Tibial nerve (tissue), 4 donors: ENCODE measurements around the gene TTC6. TPM values are rescaled to one million over a fixed set of nuclear protein-coding genes. Genes with fewer than 3 reads are reported as not detected.

Source experiments
- DNase-seq, 2 donors: peaks; one replicate each; pipeline ENCODE4 v3.0.0-alpha.2; 2019; ENCODE audit warnings: low spot score in 2 of 2
- H3K27ac ChIP-seq, 4 donors: fragments of 200-600 bp; sonication (generic) in 3 of 4; one replicate each; pipeline ENCODE4 v1.5.1; 2017 to 2019; ENCODE audit warnings: mild to moderate bottlenecking in 1 of 4
- H3K27me3 ChIP-seq, 2 donors: fragments of 200-600 bp; sonication (generic) in 1 of 2; one replicate each; pipeline versions ENCODE4 v1.5.1 to v1.6.0; 2017 to 2019
- H3K36me3 ChIP-seq, 3 donors: fragments of 200-600 bp; sonication (generic); one replicate each; pipeline ENCODE4 v1.5.1; 2018 to 2019
- H3K4me1 ChIP-seq, 4 donors: fragments of 200-600 bp; sonication (generic) in 3 of 4; one replicate each; pipeline ENCODE4 v1.5.1; 2017 to 2019
- H3K4me3 ChIP-seq, 4 donors: fragments of 200-600 bp; sonication (generic) in 3 of 4; one replicate each; pipeline ENCODE4 v1.5.1; 2017 to 2019; ENCODE audit warnings: mild to moderate bottlenecking in 1 of 4, moderate library complexity in 1 of 4
- H3K9me3 ChIP-seq, 4 donors: fragments of 200-600 bp; sonication (generic) in 3 of 4; one replicate each; pipeline ENCODE4 v1.5.1; 2017 to 2019
- CTCF ChIP-seq, 5 experiments: fragments of 200-600 bp in 3 of 5; fragments of 450-650 bp in 2 of 5; sonication (generic) in 3 of 5; IDR thresholded peaks; one replicate each; pipeline ENCODE4 v1.5.1; 2016 to 2019; ENCODE audit warnings: antibody characterized with exemption in 5 of 5, mild to moderate bottlenecking in 3 of 5, moderate library complexity in 2 of 5
- EP300 ChIP-seq, 2 donors: sonication (generic); formaldehyde crosslinking; IDR thresholded peaks; one replicate each; pipeline ENCODE4 v1.6.1; 2017; ENCODE audit warnings: antibody characterized with exemption in 2 of 2, mild to moderate bottlenecking in 1 of 2
- POLR2A ChIP-seq, 2 donors: fragments of 450-650 bp; IDR thresholded peaks; one replicate each; pipeline ENCODE4 v1.6.1; 2017; ENCODE audit warnings: antibody characterized with exemption in 2 of 2, mild to moderate bottlenecking in 2 of 2, moderate library complexity in 2 of 2
- WGBS, 2 donors: methylation state at CpG; one replicate each; pipeline ENCODE4 v1.1.5; 2018; 5-methylcytosine and 5-hydroxymethylcytosine counted together
- total RNA-seq, 4 donors: library from RNA; depleted of rRNA; stranded (reverse); fragments of >200 nt; gene quantifications; one replicate each; pipeline ENCODE4 v1.1.0, GENCODE V29; 2016

TTC6 gene
- total RNA-seq, 4 donors from 2014 or later, result not detected

- H3K27ac ChIP-seq, result no peak overlapping the region
These were observed 2.7 kb downstream of the TTC6 start for GRCh38 chr14:37597914-37598746.

GRCh38 chr14:37598747-37599506, 3.5 kb downstream of the TTC6 start:
- H3K4me1 ChIP-seq, result peaks cover 0 to 56% (median 23%) of the 10 kb centered on the region in 4 donors
- WGBS, 2 donors, result 16 to 17% methylated on average over 34 to 36 of the region's 36 CpGs

More at GRCh38 chr14:37597914-37598746, 2.7 kb downstream of the TTC6 start:
- peaks cover 5 to 95% of the 10 kb centered on the region in 2 donors for H3K27me3 ChIP-seq
- H3K4me1 ChIP-seq, result peaks cover 0 to 57% (median 23%) of the 10 kb centered on the region in 4 donors
- DNase-seq, result no peak
- peak overlapping the region in 1 of 4 donors; percentile 34 for H3K4me3 ChIP-seq
- H3K36me3 ChIP-seq, result no peaks in the 10 kb centered on the region
- WGBS, 2 donors, result 1 to 8% methylated on average over 27 to 45 of the region's 50 CpGs
- no peaks in the 10 kb centered on the region for H3K9me3 ChIP-seq
- TF ChIP-seq POLR2A (IDR thresholded peaks at IDR 0.05) (no peak), CTCF (IDR thresholded peaks at IDR 0.05) (no peak), EP300 (IDR thresholded peaks at IDR 0.05) (no peak)

GRCh38 chr14:37599507-37600368, 4.3 kb downstream of the TTC6 start:
- Histone ChIP-seq H3K4me1 (peaks cover 0 to 47% (median 20%) of the 10 kb centered on the region in 4 donors), H3K27ac (no peak overlapping the region), H3K4me3 (peak overlapping the region in 1 of 4 donors; percentile 24), H3K36me3 (no peaks in the 10 kb centered on the region), H3K9me3 (no peaks in the 10 kb centered on the region), H3K27me3 (peaks cover 2 to 96% of the 10 kb centered on the region in 2 donors)
- no peak for DNase-seq
- 2 to 3% methylated on average over 51 to 54 of the region's 57 CpGs for WGBS, 2 donors
- TF ChIP-seq EP300 (IDR thresholded peaks at IDR 0.05) (no peak), POLR2A (IDR thresholded peaks at IDR 0.05) (no peak)

More at GRCh38 chr14:37598747-37599506, 3.5 kb downstream of the TTC6 start:
- Histone ChIP-seq H3K27ac (no peak overlapping the region), H3K36me3 (no peaks in the 10 kb centered on the region), H3K4me3 (peak overlapping the region in 1 of 4 donors; percentile 34), H3K9me3 (no peaks in the 10 kb centered on the region), H3K27me3 (peaks cover 2 to 95% of the 10 kb centered on the region in 2 donors)
- no peak for TF ChIP-seq POLR2A (IDR thresholded peaks at IDR 0.05)
- TF ChIP-seq EP300 (IDR thresholded peaks at IDR 0.05), result no peak
- TF ChIP-seq CTCF (IDR thresholded peaks at IDR 0.05), result no peak
- no peak for DNase-seq

- peaks cover 0 to 99% of the 10 kb centered on the region in 2 donors for H3K27me3 ChIP-seq
- DNase-seq, result no peak
- WGBS, 2 donors, result 34 to 43% methylated on average over 4 of the region's 4 CpGs
- H3K36me3 ChIP-seq, result no peaks in the 10 kb centered on the region
- no peak overlapping the region for H3K4me3 ChIP-seq
- no peaks in the 10 kb centered on the region for H3K9me3 ChIP-seq
- TF ChIP-seq POLR2A (IDR thresholded peaks at IDR 0.05) (no peak), CTCF (IDR thresholded peaks at IDR 0.05) (no peak), EP300 (IDR thresholded peaks at IDR 0.05) (no peak)
- peaks cover 0 to 35% (median 11%) of the 10 kb centered on the region in 4 donors for H3K4me1 ChIP-seq
- no peak overlapping the region for H3K27ac ChIP-seq
These were observed 5.7 kb downstream of the TTC6 start for GRCh38 chr14:37600880-37601741.
